Trophoblast cell (in vitro differentiated cells and primary cell): ENCODE measurements around the gene CACNB3.

Source experiments
- DNase-seq, 2 donors: peaks; one replicate each; pipeline ENCODE4 v3.0.0-alpha.2; 2016
- H2AFZ ChIP-seq: 2 replicates; pipeline ENCODE4 v1.6.1; 2013; ENCODE audit warnings: low read length, moderate library complexity, mild to moderate bottlenecking; ENCODE audit not compliant: insufficient read depth, poor library complexity
- H2AK5ac ChIP-seq: 2 replicates; pipeline ENCODE4 v1.6.1; 2013; ENCODE audit warnings: mild to moderate bottlenecking, low read length
- H2BK120ac ChIP-seq: 2 replicates; pipeline ENCODE4 v1.6.1; 2013; ENCODE audit warnings: low read length, mild to moderate bottlenecking, moderate library complexity; ENCODE audit not compliant: insufficient read depth, poor library complexity
- H2BK12ac ChIP-seq: 2 replicates; pipeline ENCODE4 v1.6.1; 2013; ENCODE audit warnings: mild to moderate bottlenecking, low read length, moderate library complexity
- H2BK5ac ChIP-seq: 2 replicates; pipeline ENCODE4 v1.6.1; 2013; ENCODE audit warnings: low read length, low read depth, moderate library complexity, mild to moderate bottlenecking; ENCODE audit not compliant: poor library complexity
- H3K14ac ChIP-seq: 2 replicates; pipeline ENCODE4 v1.6.1; 2013; ENCODE audit warnings: mild to moderate bottlenecking, low read length
- H3K18ac ChIP-seq: 2 replicates; pipeline ENCODE4 v1.6.1; 2013; ENCODE audit warnings: mild to moderate bottlenecking, low read length
- H3K23ac ChIP-seq: 2 replicates; pipeline ENCODE4 v1.6.1; 2013; ENCODE audit warnings: low read length
- H3K27ac ChIP-seq: 2 replicates; pipeline ENCODE4 v1.5.1; 2013; ENCODE audit warnings: low read depth, mild to moderate bottlenecking, inconsistent platforms, low read length, moderate library complexity
- H3K27me3 ChIP-seq: 2 replicates; pipeline ENCODE4 v1.6.1; 2013; ENCODE audit warnings: inconsistent platforms, mild to moderate bottlenecking, low read length, moderate library complexity; ENCODE audit not compliant: insufficient read depth
- H3K36me3 ChIP-seq, 2 experiments: 1 replicate in 1 of 2; 2 replicates in 1 of 2; pipeline ENCODE4 v1.6.1; 2013; ENCODE audit warnings: low read length in 2 of 2, mild to moderate bottlenecking in 2 of 2, moderate library complexity in 1 of 2; ENCODE audit not compliant: insufficient read depth in 2 of 2, control insufficient read depth in 1 of 2
- H3K4ac ChIP-seq: 2 replicates; pipeline ENCODE4 v1.6.1; 2013; ENCODE audit warnings: low read depth, mild to moderate bottlenecking, low read length, moderate library complexity
- H3K4me1 ChIP-seq, 2 experiments: 1 replicate in 1 of 2; 2 replicates in 1 of 2; pipeline ENCODE4 v1.6.1; 2013; ENCODE audit warnings: low read length in 2 of 2, mild to moderate bottlenecking in 2 of 2, moderate library complexity in 1 of 2; ENCODE audit not compliant: insufficient read depth in 2 of 2, control insufficient read depth in 1 of 2
- H3K4me2 ChIP-seq: 2 replicates; pipeline ENCODE4 v1.6.1; 2013; ENCODE audit warnings: inconsistent platforms, mild to moderate bottlenecking, low read length, moderate library complexity
- H3K4me3 ChIP-seq: 2 replicates; pipeline ENCODE4 v1.5.1; 2013; ENCODE audit warnings: mild to moderate bottlenecking, low read depth, low read length, inconsistent platforms
- H3K79me1 ChIP-seq: one replicate; pipeline ENCODE4 v1.6.1; 2013; ENCODE audit warnings: low read length
- H3K79me2 ChIP-seq: 2 replicates; pipeline ENCODE4 v1.6.1; 2013; ENCODE audit warnings: low read length, mild to moderate bottlenecking; ENCODE audit not compliant: control insufficient read depth, insufficient read depth, poor library complexity
- H3K9ac ChIP-seq: 2 replicates; pipeline ENCODE4 v1.6.1; 2013; ENCODE audit warnings: mild to moderate bottlenecking, low read length
- H3K9me3 ChIP-seq: 2 replicates; pipeline ENCODE4 v1.6.1; 2013; ENCODE audit warnings: low read depth, mild to moderate bottlenecking, control low read depth, inconsistent platforms, low read length; ENCODE audit not compliant: insufficient read depth
- H4K12ac ChIP-seq: 2 replicates; pipeline ENCODE4 v1.6.1; 2013; ENCODE audit warnings: low read depth, mild to moderate bottlenecking, low read length, moderate library complexity
- H4K8ac ChIP-seq: 2 replicates; pipeline ENCODE4 v1.6.1; 2013; ENCODE audit warnings: low read depth, mild to moderate bottlenecking, low read length, moderate library complexity
- H4K91ac ChIP-seq: one replicate; pipeline ENCODE4 v1.6.1; 2013; ENCODE audit warnings: low read depth, mild to moderate bottlenecking, low read length, moderate library complexity
- WGBS: extraction: QIAGEN DNeasy Blood & Tissue Kit; methylation state at CpG from one replicate; pipeline ENCODE4 v1.1.7; 2013; ENCODE audit warnings: missing lambda C conversion rate; ENCODE audit not compliant: insufficient read length, insufficient coverage; ENCODE audit errors: extremely low coverage; 5-methylcytosine and 5-hydroxymethylcytosine counted together

Gene CACNB3

GRCh38 chr12:48800457-48800856 is 17.8 kb upstream of the CACNB3 start:
- H3K9me3 ChIP-seq = no peaks in the 10 kb centered on the region
- H3K4me2 ChIP-seq = no peak overlapping the region
- no peak for DNase-seq
- no peak overlapping the region for H3K9ac ChIP-seq
- H2AFZ ChIP-seq = no peak overlapping the region
- no peak overlapping the region for H4K12ac ChIP-seq
- H3K18ac ChIP-seq = no peak overlapping the region
- H3K14ac ChIP-seq = no peak overlapping the region
- H3K79me2 ChIP-seq = no peaks in the 10 kb centered on the region
- no peak overlapping the region for H3K27ac ChIP-seq
- no peak overlapping the region for H2BK5ac ChIP-seq
- H3K79me1 ChIP-seq = peaks cover 2% of the 10 kb centered on the region
- H3K27me3 ChIP-seq = no peaks in the 10 kb centered on the region
- no peak overlapping the region for H2AK5ac ChIP-seq
- no peak overlapping the region for H3K23ac ChIP-seq
- no peaks in the 10 kb centered on the region for H3K36me3 ChIP-seq
- no peak overlapping the region for H2BK120ac ChIP-seq
- H4K8ac ChIP-seq = no peak overlapping the region
- no peak overlapping the region for H3K4me3 ChIP-seq
- WGBS = no CpG with 5 or more reads among the region's 14 CpGs
- no peak overlapping the region for H3K4ac ChIP-seq
- no peak overlapping the region for H4K91ac ChIP-seq
- peaks cover 2 to 3% of the 10 kb centered on the region in 2 experiments for H3K4me1 ChIP-seq
- H2BK12ac ChIP-seq = no peak overlapping the region

- Histone ChIP-seq H3K4ac (no peak overlapping the region), H3K27ac (no peak overlapping the region), H3K14ac (no peak overlapping the region), H3K4me2 (no peak overlapping the region), H3K27me3 (no peaks in the 10 kb centered on the region), H4K12ac (no peak overlapping the region), H3K9me3 (no peaks in the 10 kb centered on the region), H4K91ac (no peak overlapping the region), H2BK120ac (no peak overlapping the region), H2AFZ (no peak overlapping the region), H3K79me1 (no peaks in the 10 kb centered on the region), H3K18ac (no peak overlapping the region), H3K23ac (no peak overlapping the region), H2AK5ac (no peak overlapping the region), H2BK12ac (no peak overlapping the region), H3K36me3 (no peaks in the 10 kb centered on the region), H3K9ac (no peak overlapping the region), H3K4me3 (no peak overlapping the region), H2BK5ac (no peak overlapping the region), H4K8ac (peak overlapping the region; percentile 25), H3K4me1 (no peaks in the 10 kb centered on the region), H3K79me2 (no peaks in the 10 kb centered on the region)
- no CpG with 5 or more reads among the region's 14 CpGs for WGBS
- no peak for DNase-seq
Observed at GRCh38 chr12:48800971-48801370, 17.3 kb upstream of the CACNB3 start.

- Histone ChIP-seq H3K9ac (no peak overlapping the region), H3K79me2 (no peaks in the 10 kb centered on the region), H3K79me1 (no peaks in the 10 kb centered on the region), H3K36me3 (no peaks in the 10 kb centered on the region), H4K91ac (no peak overlapping the region), H2BK12ac (no peak overlapping the region), H3K4me1 (no peaks in the 10 kb centered on the region), H3K27me3 (no peaks in the 10 kb centered on the region), H2BK120ac (no peak overlapping the region), H2AK5ac (no peak overlapping the region), H3K23ac (no peak overlapping the region), H3K4me3 (no peak overlapping the region), H2BK5ac (no peak overlapping the region), H3K4me2 (no peak overlapping the region), H3K27ac (no peak overlapping the region), H3K14ac (no peak overlapping the region), H3K18ac (no peak overlapping the region), H4K12ac (no peak overlapping the region), H4K8ac (no peak overlapping the region), H3K9me3 (no peaks in the 10 kb centered on the region), H2AFZ (no peak overlapping the region), H3K4ac (no peak overlapping the region)
- no CpG with 5 or more reads among the region's 1 CpG for WGBS
- DNase-seq = no peak
Observed at GRCh38 chr12:48803675-48804074, 14.6 kb upstream of the CACNB3 start.

- Histone ChIP-seq H2AFZ (no peak overlapping the region), H3K4ac (no peak overlapping the region), H3K79me2 (no peaks in the 10 kb centered on the region), H3K36me3 (no peaks in the 10 kb centered on the region), H2AK5ac (no peak overlapping the region), H3K79me1 (no peaks in the 10 kb centered on the region), H3K4me1 (peaks cover 3 to 4% of the 10 kb centered on the region in 2 experiments), H3K14ac (no peak overlapping the region), H2BK120ac (no peak overlapping the region), H3K9me3 (no peaks in the 10 kb centered on the region), H3K9ac (no peak overlapping the region), H2BK5ac (no peak overlapping the region), H3K4me3 (no peak overlapping the region), H3K27ac (no peak overlapping the region), H3K23ac (no peak overlapping the region), H2BK12ac (no peak overlapping the region), H4K91ac (no peak overlapping the region), H3K27me3 (no peaks in the 10 kb centered on the region), H4K8ac (no peak overlapping the region), H3K4me2 (no peak overlapping the region), H3K18ac (no peak overlapping the region), H4K12ac (no peak overlapping the region)
- no peak for DNase-seq
- WGBS = no CpG with 5 or more reads among the region's 3 CpGs
Observed at GRCh38 chr12:48807981-48808380, 10.3 kb upstream of the CACNB3 start.
